Breast epithelium (tissue), 4 donors: ENCODE results near the gene DNAH3. TPM values are rescaled to one million over a fixed set of nuclear protein-coding genes. Genes with fewer than 3 reads are reported as not detected.
"Not testable (repeated sequence)": the region's sequence is repeated elsewhere in the genome, so short reads cannot be mapped to it uniquely, and the experiment has no call there.

ENCODE experiments used
- DNase-seq, 2 donors: peaks; one replicate each; pipeline ENCODE4 v3.0.0-alpha.2; 2019; ENCODE audit warnings: low spot score in 2 of 2
- H3K27ac ChIP-seq, 2 donors: fragments of 200-600 bp; sonication (generic) in 1 of 2; one replicate each; pipeline ENCODE4 v1.5.1; 2016 to 2019; ENCODE audit warnings: mild to moderate bottlenecking in 1 of 2
- H3K27me3 ChIP-seq, 2 donors: fragments of 200-600 bp; sonication (generic) in 1 of 2; one replicate each; pipeline versions ENCODE4 v1.5.1 to v1.6.0; 2017 to 2019; ENCODE audit warnings: control low read depth in 1 of 2, mild to moderate bottlenecking in 1 of 2
- H3K36me3 ChIP-seq: fragments of 200-600 bp; one replicate; pipeline ENCODE4 v1.5.1; 2019
- H3K4me1 ChIP-seq, 2 donors: fragments of 200-600 bp; sonication (generic); one replicate each; pipeline ENCODE4 v1.5.1; 2016 to 2019; ENCODE audit warnings: control low read depth in 1 of 2
- H3K4me3 ChIP-seq, 3 donors: fragments of 200-600 bp; sonication (generic); 1 replicate in 2 of 3; 2 replicates in 1 of 3; pipeline ENCODE4 v1.5.1; 2016 to 2019; ENCODE audit warnings: mild to moderate bottlenecking in 3 of 3, moderate library complexity in 2 of 3
- H3K9me3 ChIP-seq, 2 donors: fragments of 200-600 bp; sonication (generic) in 1 of 2; one replicate each; pipeline ENCODE4 v1.5.1; 2016 to 2019; ENCODE audit warnings: control low read depth in 1 of 2
- CTCF ChIP-seq, 3 donors: fragments of 450-650 bp; IDR thresholded peaks; one replicate each; pipeline ENCODE4 v1.5.1; 2016 to 2017; ENCODE audit warnings: antibody characterized with exemption in 3 of 3, mild to moderate bottlenecking in 3 of 3, moderate library complexity in 3 of 3
- POLR2A ChIP-seq: fragments of 450-650 bp; IDR thresholded peaks from one replicate; pipeline ENCODE4 v1.6.1; 2016; ENCODE audit warnings: antibody characterized with exemption, mild to moderate bottlenecking, moderate library complexity
- POLR2AphosphoS5 ChIP-seq, 3 donors: sonication (generic); formaldehyde crosslinking; IDR thresholded peaks; one replicate each; pipeline ENCODE4 v1.6.1; 2017; ENCODE audit warnings: antibody characterized with exemption in 3 of 3
- intact Hi-C: fragments of 100-400 bp; cut with DNase I; formaldehyde crosslinking; loops from one replicate; pipeline ENCODE4 v1.15.1; 2023; ENCODE audit warnings: low total_unique reads
- total RNA-seq, 3 donors: library from RNA; depleted of rRNA; stranded (reverse); fragments of >200 nt; gene quantifications; one replicate each; pipeline ENCODE4 v1.1.0, GENCODE V29; 2016

The DNAH3 gene
- total RNA-seq, 3 donors from 2014 or later, result under 0.01 to 0.59 TPM; not detected in 1

- H3K4me1 ChIP-seq, result no peaks in the 10 kb centered on the region
- no peak overlapping the region for H3K27ac ChIP-seq
- TF ChIP-seq CTCF (IDR thresholded peaks at IDR 0.05) (no peak), POLR2AphosphoS5 (IDR thresholded peaks at IDR 0.05) (no peak), POLR2A (no peak)
- H3K27me3 ChIP-seq, result no peaks in the 10 kb centered on the region
- H3K36me3 ChIP-seq, result no peaks in the 10 kb centered on the region
- intact Hi-C loops, result no loop called here
- no peaks in the 10 kb centered on the region for H3K9me3 ChIP-seq
- DNase-seq, result no peak
- no peak overlapping the region for H3K4me3 ChIP-seq
Measured at GRCh38 chr16:21120976-21121520, 29.6 kb downstream of the DNAH3 start.

GRCh38 chr16:21117567-21117966 is 33.1 kb downstream of the DNAH3 start:
- Histone ChIP-seq H3K4me3 (no peak overlapping the region), H3K9me3 (no peaks in the 10 kb centered on the region), H3K27ac (no peak overlapping the region), H3K27me3 (no peaks in the 10 kb centered on the region), H3K36me3 (no peaks in the 10 kb centered on the region), H3K4me1 (no peaks in the 10 kb centered on the region)
- DNase-seq, result no peak
- intact Hi-C loops, result no loop called here
- TF ChIP-seq POLR2AphosphoS5 (IDR thresholded peaks at IDR 0.05), result no peak
- TF ChIP-seq CTCF (IDR thresholded peaks at IDR 0.05), result no peak

- intact Hi-C loops, result no loop called here
- H3K4me3 ChIP-seq, result peak overlapping the region in 2 of 3 donors; percentile 3 to 19
- DNase-seq, result no peak
- H3K36me3 ChIP-seq, result no peaks in the 10 kb centered on the region
- H3K27ac ChIP-seq, result no peak overlapping the region
- no peaks in the 10 kb centered on the region for H3K27me3 ChIP-seq
- H3K4me1 ChIP-seq, result no peaks in the 10 kb centered on the region
- no peaks in the 10 kb centered on the region for H3K9me3 ChIP-seq
- no peak for TF ChIP-seq POLR2AphosphoS5 (IDR thresholded peaks at IDR 0.05)
- no peak for TF ChIP-seq CTCF (IDR thresholded peaks at IDR 0.05)
- TF ChIP-seq POLR2A, result no peak
Measured at GRCh38 chr16:21116148-21116693, 34.4 kb downstream of the DNAH3 start.

GRCh38 chr16:21115551-21115950 is 35.1 kb downstream of the DNAH3 start:
- intact Hi-C loops, H3K4me1 ChIP-seq: not testable (repeated sequence)

GRCh38 chr16:21103941-21104860 is 46.4 kb downstream of the DNAH3 start:
- DNase-seq, result no peak
- TF ChIP-seq POLR2A (no peak), CTCF (IDR thresholded peaks at IDR 0.05) (no peak), POLR2AphosphoS5 (IDR thresholded peaks at IDR 0.05) (no peak)
- Histone ChIP-seq H3K36me3 (no peaks in the 10 kb centered on the region), H3K27me3 (no peaks in the 10 kb centered on the region), H3K27ac (no peak overlapping the region), H3K4me1 (no peaks in the 10 kb centered on the region), H3K4me3 (no peak overlapping the region), H3K9me3 (no peaks in the 10 kb centered on the region)
- intact Hi-C loops, result no loop called here

More at GRCh38 chr16:21115551-21115950, 35.1 kb downstream of the DNAH3 start:
- not testable (repeated sequence) for H3K9me3 ChIP-seq, H3K4me3 ChIP-seq, H3K27ac ChIP-seq, DNase-seq, H3K36me3 ChIP-seq, H3K27me3 ChIP-seq
